Esophagus squamous epithelium (tissue), 4 donors: Measurements from ENCODE around the gene SHANK3.

Experiments
- CTCF ChIP-seq, 6 experiments: fragments of 450-650 bp in 4 of 6; fragments of 200-600 bp in 2 of 6; sonication (generic) in 2 of 6; IDR thresholded peaks; one replicate each; pipeline ENCODE4 v1.5.1; 2016 to 2019; ENCODE audit warnings: antibody characterized with exemption in 6 of 6, mild to moderate bottlenecking in 4 of 6, moderate library complexity in 4 of 6
- POLR2A ChIP-seq, 4 donors: fragments of 450-650 bp; IDR thresholded peaks; one replicate each; pipeline ENCODE4 v1.6.1; 2017; ENCODE audit warnings: antibody characterized with exemption in 4 of 4, mild to moderate bottlenecking in 4 of 4, moderate library complexity in 3 of 4

GRCh38 chr22:50653256-50653655, 19.4 kb upstream of the SHANK3 start:
- TF ChIP-seq CTCF (IDR thresholded peaks at IDR 0.05) (no peak), POLR2A (IDR thresholded peaks at IDR 0.05) (no peak)
